Sigmoid colon (tissue), 7 donors: Measurements from ENCODE around the gene PRKN. TPM values are rescaled to one million over a fixed set of nuclear protein-coding genes. Genes with fewer than 3 reads are reported as not detected.

Experiments used
- DNase-seq: peaks from one replicate; pipeline ENCODE4 v3.0.0-alpha.2; 2019
- H3K27ac ChIP-seq, 4 donors: fragments of 200-600 bp; sonication (generic); one replicate each; pipeline ENCODE4 v1.5.1; 2016 to 2019; ENCODE audit warnings: mild to moderate bottlenecking in 1 of 4
- H3K27me3 ChIP-seq, 3 donors: fragments of 200-600 bp; sonication (generic); one replicate each; pipeline ENCODE4 v1.5.1; 2019; ENCODE audit warnings: mild to moderate bottlenecking in 1 of 3
- H3K36me3 ChIP-seq, 4 donors: fragments of 200-600 bp; sonication (generic); one replicate each; pipeline ENCODE4 v1.5.1; 2016 to 2019
- H3K4me1 ChIP-seq, 4 donors: fragments of 200-600 bp; sonication (generic); one replicate each; pipeline ENCODE4 v1.5.1; 2017 to 2019
- H3K4me3 ChIP-seq, 4 donors: fragments of 200-600 bp; sonication (generic); one replicate each; pipeline ENCODE4 v1.5.1; 2017 to 2019; ENCODE audit warnings: mild to moderate bottlenecking in 2 of 4, moderate library complexity in 1 of 4
- H3K9me3 ChIP-seq, 4 donors: fragments of 200-600 bp in 3 of 4; sonication (generic) in 3 of 4; one replicate each; pipeline versions ENCODE4 v1.5.1 to v1.6.1; 2013 to 2019
- CTCF ChIP-seq, 4 experiments: fragments of 450-650 bp in 3 of 4; fragments of 200-600 bp in 1 of 4; IDR thresholded peaks; one replicate each; pipeline ENCODE4 v1.5.1; 2016 to 2019; ENCODE audit warnings: antibody characterized with exemption in 4 of 4, mild to moderate bottlenecking in 3 of 4, moderate library complexity in 2 of 4
- EP300 ChIP-seq, 4 donors: sonication (generic); formaldehyde crosslinking; IDR thresholded peaks; one replicate each; pipeline ENCODE4 v1.6.1; 2017; ENCODE audit warnings: antibody characterized with exemption in 4 of 4
- POLR2A ChIP-seq, 2 donors: fragments of 450-650 bp; IDR thresholded peaks; one replicate each; pipeline ENCODE4 v1.6.1; 2016; ENCODE audit warnings: antibody characterized with exemption in 2 of 2, mild to moderate bottlenecking in 2 of 2, moderate library complexity in 2 of 2
- POLR2AphosphoS5 ChIP-seq, 4 donors: sonication (generic); formaldehyde crosslinking; IDR thresholded peaks; one replicate each; pipeline ENCODE4 v1.6.1; 2017; ENCODE audit warnings: antibody characterized with exemption in 4 of 4
- WGBS, 2 donors: extraction: QIAGEN DNeasy Blood & Tissue Kit; methylation state at CpG; one replicate each; pipeline ENCODE4 v1.1.7; 2013; 5-methylcytosine and 5-hydroxymethylcytosine counted together
- intact Hi-C: fragments of 100-400 bp; cut with DNase I; formaldehyde crosslinking; loops from one replicate; pipeline ENCODE4 v1.15.1; 2023
- polyA plus RNA-seq, 3 donors: library from polyadenylated mRNA; stranded (reverse); fragments of 200-250 nt; gene quantifications; one replicate each; pipeline ENCODE4 v1.2.3, GENCODE V29; 2013
- total RNA-seq, 4 donors: library from RNA; depleted of rRNA; stranded (reverse); fragments of >200 nt; gene quantifications; one replicate each; pipeline ENCODE4 v1.1.0, GENCODE V29; 2016
- donor health status: healthy with polysubstance abuse.
- donor health status: Bipolar disorder and iron deficiency.
- donor health status: healthy.

Gene PRKN
- total and polyA plus RNA-seq, 7 donors, result 0.38 to 173 (median 9.7) TPM

- Histone ChIP-seq H3K27me3 (no peaks in the 10 kb centered on the region), H3K9me3 (no peaks in the 10 kb centered on the region), H3K27ac (no peak overlapping the region), H3K36me3 (no peaks in the 10 kb centered on the region), H3K4me1 (no peaks in the 10 kb centered on the region), H3K4me3 (no peak overlapping the region)
- intact Hi-C loops, result no loop called here
- DNase-seq, result no peak
- 83 to 88% methylated on average over 1 of the region's 1 CpG for WGBS, 2 donors
- TF ChIP-seq CTCF (IDR thresholded peaks at IDR 0.05), result no peak
These were observed 43.4 kb upstream of the PRKN start for GRCh38 chr6:162770955-162771354.

DNA sequence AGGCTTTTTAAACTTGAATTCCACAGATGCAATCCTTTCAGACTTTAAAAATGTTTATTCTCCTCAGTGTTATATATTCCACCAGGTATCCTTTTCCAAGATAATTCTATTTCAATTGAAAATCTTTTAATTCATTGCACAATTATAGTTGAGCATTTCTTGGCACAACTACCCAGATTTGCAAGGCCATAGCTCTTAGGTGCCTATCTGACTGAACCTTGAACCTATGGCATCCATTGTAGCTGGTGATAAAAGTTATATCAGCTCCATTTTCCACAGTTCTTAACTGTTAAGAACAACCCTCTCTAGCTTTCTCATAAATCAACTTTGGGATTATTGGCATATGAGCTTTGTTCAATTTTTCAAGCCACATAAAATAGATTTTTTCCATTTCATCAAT lies 42.6 kb upstream of the PRKN start:
- TF ChIP-seq POLR2A (IDR thresholded peaks at IDR 0.05) (no peak), POLR2AphosphoS5 (IDR thresholded peaks at IDR 0.05) (no peak)
- no peaks in the 10 kb centered on the region for H3K9me3 ChIP-seq
- no peaks in the 10 kb centered on the region for H3K36me3 ChIP-seq
- intact Hi-C loops, result no loop called here
- no peaks in the 10 kb centered on the region for H3K27me3 ChIP-seq
- no peaks in the 10 kb centered on the region for H3K4me1 ChIP-seq
- no peak overlapping the region for H3K27ac ChIP-seq
- DNase-seq, result no peak
- H3K4me3 ChIP-seq, result no peak overlapping the region

- Histone ChIP-seq H3K27me3 (no peaks in the 10 kb centered on the region), H3K4me3 (no peak overlapping the region), H3K36me3 (no peaks in the 10 kb centered on the region), H3K27ac (no peak overlapping the region), H3K9me3 (no peaks in the 10 kb centered on the region), H3K4me1 (no peaks in the 10 kb centered on the region)
- DNase-seq, result no peak
- no peak for TF ChIP-seq POLR2A (IDR thresholded peaks at IDR 0.05)
- TF ChIP-seq EP300 (IDR thresholded peaks at IDR 0.05), result no peak
- TF ChIP-seq CTCF (IDR thresholded peaks at IDR 0.05), result no peak
- TF ChIP-seq POLR2AphosphoS5 (IDR thresholded peaks at IDR 0.05), result no peak
- intact Hi-C loops, result no loop called here
These were observed 26.2 kb upstream of the PRKN start for GRCh38 chr6:162753775-162754174.

DNA sequence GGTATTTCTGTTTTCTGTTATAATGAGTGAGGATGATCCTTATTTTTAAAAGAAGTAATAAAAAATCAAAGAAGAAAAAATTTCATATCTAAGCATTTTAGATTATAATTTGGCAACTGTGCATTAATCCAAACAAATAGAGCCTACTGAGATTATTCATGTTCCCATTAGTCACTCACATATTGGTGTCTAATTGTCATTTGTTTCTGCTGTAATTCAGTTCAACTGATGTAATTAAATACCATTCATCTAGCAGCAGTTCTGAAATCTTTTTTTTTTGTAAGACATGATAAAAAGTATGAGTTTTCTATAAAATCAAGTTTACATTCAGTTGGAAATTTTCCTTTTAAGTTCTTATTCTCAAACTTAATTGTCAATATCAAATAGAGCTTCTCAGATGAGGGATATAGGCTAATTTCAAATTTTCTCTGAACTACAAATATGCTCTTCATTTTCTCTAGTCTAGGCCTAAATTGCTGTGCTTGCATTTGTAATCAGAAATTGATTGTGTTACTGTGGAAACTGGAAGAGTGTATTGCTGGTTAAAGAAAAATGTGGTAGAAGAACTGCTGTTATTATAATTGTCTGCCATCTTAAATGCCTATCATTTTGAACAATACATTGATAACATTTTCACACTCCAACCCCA lies 23.8 kb upstream of the PRKN start:
- Histone ChIP-seq H3K4me3 (no peak overlapping the region), H3K4me1 (no peaks in the 10 kb centered on the region), H3K9me3 (no peaks in the 10 kb centered on the region), H3K27ac (no peak overlapping the region), H3K36me3 (no peaks in the 10 kb centered on the region), H3K27me3 (no peaks in the 10 kb centered on the region)
- DNase-seq, result no peak
- intact Hi-C loops, result no loop called here
- TF ChIP-seq CTCF (IDR thresholded peaks at IDR 0.05) (no peak), POLR2AphosphoS5 (IDR thresholded peaks at IDR 0.05) (no peak), POLR2A (IDR thresholded peaks at IDR 0.05) (no peak), EP300 (IDR thresholded peaks at IDR 0.05) (no peak)

GRCh38 chr6:162750776-162751175 lies 23.2 kb upstream of the PRKN start:
- intact Hi-C loops, result no loop called here
- H3K4me3 ChIP-seq, result no peak overlapping the region
- H3K4me1 ChIP-seq, result no peaks in the 10 kb centered on the region
- no peak for DNase-seq
- TF ChIP-seq POLR2AphosphoS5 (IDR thresholded peaks at IDR 0.05), result no peak
- no peak for TF ChIP-seq CTCF (IDR thresholded peaks at IDR 0.05)
- TF ChIP-seq POLR2A (IDR thresholded peaks at IDR 0.05), result no peak
- TF ChIP-seq EP300 (IDR thresholded peaks at IDR 0.05), result no peak
- H3K9me3 ChIP-seq, result no peaks in the 10 kb centered on the region
- H3K36me3 ChIP-seq, result no peaks in the 10 kb centered on the region
- no peak overlapping the region for H3K27ac ChIP-seq
- H3K27me3 ChIP-seq, result no peaks in the 10 kb centered on the region
- 37 to 54% methylated on average over 3 of the region's 3 CpGs for WGBS, 2 donors
